ENCODE measurements around the gene DDAH1.

DDAH1 gene

DNA sequence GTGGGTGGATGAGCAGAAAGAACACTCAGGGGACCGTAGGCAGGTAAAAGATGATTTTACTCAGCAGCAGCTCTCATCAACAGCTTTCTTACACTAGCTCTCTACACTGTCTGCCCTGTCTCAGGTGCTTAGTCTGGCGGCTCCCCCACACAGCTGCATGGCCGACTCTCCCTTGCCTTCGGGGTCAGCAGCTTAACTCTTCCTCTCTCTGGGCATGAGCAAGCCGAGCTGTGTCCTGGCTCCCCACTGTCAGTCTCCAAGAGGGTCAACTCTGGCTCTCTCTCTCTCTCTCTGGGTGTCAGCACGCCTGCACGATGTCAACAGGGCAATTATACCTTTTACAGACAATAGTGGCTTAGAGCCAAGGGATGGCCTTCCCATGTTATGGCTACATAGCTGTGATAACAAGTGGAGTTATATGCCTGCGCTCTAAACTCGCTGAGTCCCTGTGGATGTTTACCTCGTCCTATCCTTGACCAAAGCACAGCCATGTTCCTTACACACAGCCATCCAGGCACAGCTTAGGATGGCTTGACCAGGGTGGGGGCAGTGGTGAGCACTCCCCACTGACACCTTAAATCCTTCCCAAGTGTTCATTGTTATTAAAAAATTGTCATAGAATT is 185.4 kb downstream of the DDAH1 start:
- POLR2A ChIA-PET (ENCODE audit: low non-redundant PET), result no interaction called here
- TF ChIP-seq, protein P1, sequence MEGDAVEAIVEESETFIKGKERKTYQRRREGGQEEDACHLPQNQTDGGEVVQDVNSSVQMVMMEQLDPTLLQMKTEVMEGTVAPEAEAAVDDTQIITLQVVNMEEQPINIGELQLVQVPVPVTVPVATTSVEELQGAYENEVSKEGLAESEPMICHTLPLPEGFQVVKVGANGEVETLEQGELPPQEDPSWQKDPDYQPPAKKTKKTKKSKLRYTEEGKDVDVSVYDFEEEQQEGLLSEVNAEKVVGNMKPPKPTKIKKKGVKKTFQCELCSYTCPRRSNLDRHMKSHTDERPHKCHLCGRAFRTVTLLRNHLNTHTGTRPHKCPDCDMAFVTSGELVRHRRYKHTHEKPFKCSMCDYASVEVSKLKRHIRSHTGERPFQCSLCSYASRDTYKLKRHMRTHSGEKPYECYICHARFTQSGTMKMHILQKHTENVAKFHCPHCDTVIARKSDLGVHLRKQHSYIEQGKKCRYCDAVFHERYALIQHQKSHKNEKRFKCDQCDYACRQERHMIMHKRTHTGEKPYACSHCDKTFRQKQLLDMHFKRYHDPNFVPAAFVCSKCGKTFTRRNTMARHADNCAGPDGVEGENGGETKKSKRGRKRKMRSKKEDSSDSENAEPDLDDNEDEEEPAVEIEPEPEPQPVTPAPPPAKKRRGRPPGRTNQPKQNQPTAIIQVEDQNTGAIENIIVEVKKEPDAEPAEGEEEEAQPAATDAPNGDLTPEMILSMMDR (conservative IDR thresholded peaks at IDR 0.05; ENCODE audit: low read depth), result no peak
- DNase-seq (ENCODE audit: low spot score), result no peak
- CTCF ChIA-PET, result no interaction called here
- peak overlapping the region; percentile 91 for H3K27ac ChIP-seq

DNA sequence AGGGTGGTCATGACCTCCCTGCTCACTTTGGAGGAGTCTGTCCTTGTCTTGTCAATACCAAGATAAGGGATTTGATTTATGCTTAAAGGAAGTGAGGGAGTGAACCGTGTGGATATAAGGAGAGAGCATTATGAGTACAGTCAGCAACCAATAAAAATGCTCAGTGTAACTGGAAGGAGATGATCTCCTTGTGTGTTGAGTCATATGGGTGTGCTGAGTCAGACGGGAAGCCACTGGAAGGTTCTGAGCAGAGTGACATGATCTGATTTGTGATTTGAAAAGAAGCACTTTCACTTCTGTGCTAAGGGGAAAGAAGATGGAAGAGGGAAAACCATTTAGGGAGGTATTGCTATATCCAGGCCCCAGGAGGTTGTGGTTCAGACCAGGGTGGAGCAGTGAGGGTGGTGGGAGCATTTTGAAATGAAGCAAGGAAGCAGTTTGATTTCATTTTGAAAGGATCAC is 186.1 kb downstream of the DDAH1 start:
- CTCF ChIA-PET, result no interaction called here
- POLR2A ChIA-PET (ENCODE audit: low non-redundant PET), result no interaction called here
- H3K27ac ChIP-seq, result peak overlapping the region; percentile 91
- TF ChIP-seq, protein P1 (conservative IDR thresholded peaks at IDR 0.05; ENCODE audit: low read depth), result no peak
- peak; percentile 86 for DNase-seq (ENCODE audit: low spot score)

DNA sequence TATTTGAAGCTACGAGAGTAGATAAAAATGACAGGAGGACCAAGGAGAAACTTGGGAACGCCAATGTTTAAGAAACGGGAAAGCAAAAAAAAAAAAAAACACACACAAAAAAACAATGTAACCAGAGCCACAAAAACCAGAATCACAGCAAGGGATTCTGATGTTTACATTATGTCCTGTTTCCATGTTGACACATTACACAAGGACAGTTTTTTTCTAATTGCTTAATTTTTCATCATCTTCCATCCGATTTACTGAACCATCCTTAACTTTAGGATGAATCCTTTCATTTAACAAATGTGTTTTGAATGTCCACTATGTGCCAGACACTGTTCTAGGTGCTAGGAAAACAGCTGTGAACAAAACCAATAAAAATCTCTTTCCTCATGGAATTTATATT is 187.2 kb downstream of the DDAH1 start:
- CTCF ChIA-PET, result no interaction called here

DNA sequence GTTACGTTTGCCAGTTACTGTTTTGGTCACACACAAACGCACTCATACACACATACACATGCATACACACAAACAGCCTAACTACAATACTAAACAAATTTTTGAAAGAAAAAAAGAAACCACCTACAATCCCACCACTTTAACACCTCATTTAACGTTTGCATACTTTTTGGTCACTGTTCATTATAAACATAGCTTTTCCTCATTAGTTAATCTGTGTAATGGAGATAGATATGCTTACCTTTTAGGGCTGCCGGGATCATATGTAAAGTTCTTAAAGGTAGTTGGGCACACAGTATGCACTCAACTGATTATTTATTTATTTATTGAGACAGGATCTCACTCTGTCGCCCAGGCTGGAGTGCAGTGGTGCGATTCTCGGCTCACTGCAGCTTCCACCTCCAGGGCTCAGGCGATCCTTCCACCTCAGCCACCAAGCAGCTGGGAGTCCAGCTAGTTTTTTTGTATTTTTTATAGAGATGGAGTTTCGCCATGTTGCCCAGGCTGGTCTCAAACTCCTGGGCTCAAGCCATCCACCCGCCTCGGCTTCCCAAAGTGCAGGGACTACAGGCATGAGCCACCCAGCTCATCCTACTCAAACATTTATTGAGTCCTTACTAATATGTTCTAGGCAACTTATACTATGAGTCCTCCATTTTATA is 187.8 kb downstream of the DDAH1 start:
- ChIA-PET POLR2A (ENCODE audit: low non-redundant PET) (interaction anchor here (0.6 to 1.4 kb wide), 4 partner anchors 12 to 330 kb away, joined by 3 read pairs; no protein-coding TSS in a partner anchor), CTCF (interaction anchor here (0.6 to 1.5 kb wide), 2 partner anchors 304 to 574 kb away, joined by 3 to 5 read pairs; no protein-coding TSS in a partner anchor)
- DNase-seq (ENCODE audit: low spot score), result no peak
- H3K27ac ChIP-seq, result peak overlapping the region; percentile 97
- TF ChIP-seq, protein P1 (conservative IDR thresholded peaks at IDR 0.05; ENCODE audit: low read depth), result no peak

More for the DNA sequence above, 187.2 kb downstream of the DDAH1 start:
- TF ChIP-seq, protein P1 (conservative IDR thresholded peaks at IDR 0.05; ENCODE audit: low read depth), result no peak
- DNase-seq (ENCODE audit: low spot score), result no peak
- peak overlapping the region; percentile 91 for H3K27ac ChIP-seq
- POLR2A ChIA-PET (ENCODE audit: low non-redundant PET), result no interaction called here

DNA sequence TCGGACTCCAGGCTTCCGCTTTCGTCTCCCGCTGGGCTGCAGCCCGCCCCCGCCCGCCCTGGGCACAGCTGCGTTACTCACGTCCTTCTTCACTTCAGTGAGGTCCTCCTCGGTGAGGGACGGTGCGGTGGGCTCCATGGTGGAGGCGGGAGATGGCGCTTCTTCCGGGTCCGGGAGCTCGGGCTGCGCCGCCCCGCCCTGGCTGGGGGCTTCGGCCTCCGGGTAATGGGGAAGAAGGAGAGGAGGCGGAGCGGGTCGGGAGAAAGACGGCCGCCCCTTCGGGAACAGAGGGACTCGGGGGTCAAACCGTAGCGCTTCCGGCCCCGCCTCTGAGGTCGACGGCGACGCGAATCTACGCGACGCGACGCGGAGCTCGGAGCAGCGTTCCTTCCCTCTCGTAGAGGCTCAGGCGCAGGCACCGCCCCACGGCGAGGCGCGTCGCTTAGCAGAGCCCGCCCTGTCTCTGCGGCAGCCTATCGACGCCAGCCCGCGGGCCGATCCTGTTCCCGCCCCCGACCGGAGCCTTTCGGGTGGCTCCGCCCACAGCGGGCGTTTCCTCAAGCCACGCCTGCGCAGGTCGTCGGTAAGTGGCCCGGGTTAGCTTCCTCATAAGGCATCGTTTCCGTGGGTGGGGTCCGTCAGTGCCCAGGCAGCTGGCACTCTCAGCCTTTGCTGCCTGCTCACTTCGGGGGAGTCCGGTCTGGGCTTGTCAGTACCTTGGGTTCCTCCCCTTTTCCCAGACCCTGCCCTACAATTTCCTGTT is 188.6 kb downstream of the DDAH1 start, which contains the start of gene BCL10:
BCL10 (minus strand) TSS at position 418 of the 763 bp plus-strand sequence; CDS start at position 138, 280 bp downstream.
- peak within 1 kb of the TSS; percentile 97 for H3K27ac ChIP-seq
- TF ChIP-seq, protein P1 (conservative IDR thresholded peaks at IDR 0.05; ENCODE audit: low read depth), result no peak
- DNase-seq (ENCODE audit: low spot score), result peak; percentile 98
- ChIA-PET POLR2A (ENCODE audit: low non-redundant PET) (interaction anchor here (0.6 to 1.4 kb wide), 4 partner anchors 13 to 331 kb away, joined by 3 read pairs; no protein-coding TSS in a partner anchor), CTCF (interaction anchor here (0.6 to 1.5 kb wide), 3 partner anchors 17 to 504 kb away, joined by 4 to 5 read pairs (median 5); partner anchors contain the start of gene C1orf52)

DNA sequence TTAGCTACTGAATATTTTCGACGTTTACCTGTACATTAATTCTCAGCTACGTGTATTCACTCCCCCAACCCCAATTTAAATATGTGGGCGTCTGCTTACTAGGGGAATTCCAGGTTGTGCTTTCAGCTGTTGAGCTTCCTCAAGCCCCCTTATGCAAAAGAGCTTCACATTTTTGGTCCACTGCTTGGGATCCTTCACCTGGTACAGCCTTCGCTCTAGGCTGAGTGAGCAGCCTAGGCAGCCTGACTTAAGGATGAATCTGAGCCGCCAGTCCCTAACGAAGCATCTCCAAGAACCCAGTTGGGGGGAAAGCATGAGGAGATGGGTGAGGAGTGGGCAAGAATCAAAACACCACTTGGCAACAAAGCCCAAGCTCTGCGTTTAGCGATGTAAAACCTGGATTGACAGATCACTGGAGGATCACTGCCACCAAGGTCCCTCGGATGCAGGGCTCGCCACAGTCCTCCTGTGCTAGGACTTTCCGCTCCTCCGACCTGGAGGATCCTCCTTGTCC is 189.2 kb downstream of the DDAH1 start:
- TF ChIP-seq, protein P1 (conservative IDR thresholded peaks at IDR 0.05; ENCODE audit: low read depth), result no peak
- ChIA-PET CTCF (interaction anchor here (1.2 to 1.5 kb wide), 2 partner anchors 17 to 306 kb away, joined by 4 to 5 read pairs; partner anchors contain the start of gene C1orf52), POLR2A (ENCODE audit: low non-redundant PET) (no interaction called here)
- DNase-seq (ENCODE audit: low spot score), result no peak
- H3K27ac ChIP-seq, result peak overlapping the region; percentile 97

Measured in RWPE1 (cell line).